HEK293 (cell line): ENCODE results near the gene LCN6.

Experiments
- CTCF ChIA-PET: fragments of 350-600 bp; formaldehyde crosslinking; extraction: SDS; loops from one replicate; lab custom pipeline; 2021; ENCODE audit warnings: antibody characterized with exemption; lab: Yijun Ruan, JAX
- POLR2A ChIA-PET: fragments of 300-600 bp; formaldehyde crosslinking; extraction: SDS; loops from one replicate; lab custom pipeline; 2020; ENCODE audit warnings: antibody characterized with exemption, inconsistent platforms; lab: Yijun Ruan, JAX
- H3K27ac ChIP-seq: fragments of 200-500 bp; sonication (Bioruptor generic); 2 replicates; pipeline ENCODE4 v1.5.1; 2014; ENCODE audit warnings: low read depth, low read length, control low read depth, inconsistent platforms; ENCODE audit errors: extremely low read depth
- H3K36me3 ChIP-seq, 2 experiments: fragments of 200-500 bp in 1 of 2; sonication (Bioruptor generic) in 1 of 2; 1 replicate in 1 of 2; 2 replicates in 1 of 2; pipeline ENCODE4 v1.5.1; 2014 to 2017; ENCODE audit warnings: inconsistent platforms in 2 of 2, low read length in 2 of 2; ENCODE audit not compliant: control insufficient read depth in 2 of 2, insufficient read depth in 1 of 2
- H3K4me1 ChIP-seq: fragments of 200-500 bp; sonication (Bioruptor generic); 2 replicates; pipeline ENCODE4 v1.5.1; 2014; ENCODE audit warnings: mild to moderate bottlenecking, low read length, inconsistent platforms; ENCODE audit not compliant: control insufficient read depth, insufficient read depth
- H3K4me3 ChIP-seq: 2 replicates; pipeline ENCODE4 v1.5.1; 2011; ENCODE audit warnings: low read depth, mild to moderate bottlenecking, control low read depth, low read length, moderate library complexity
- H3K9me3 ChIP-seq: fragments of 200-500 bp; sonication (Bioruptor generic); 2 replicates; pipeline ENCODE4 v1.5.1; 2014; ENCODE audit warnings: low read depth, low read length, inconsistent platforms; ENCODE audit not compliant: control insufficient read depth, insufficient read depth
- GLIS1 ChIP-seq: fragments of 450-650 bp; formaldehyde crosslinking; IDR thresholded peaks from 2 replicates; pipeline ENCODE4 v1.5.1; 2016; ENCODE audit warnings: missing biosample characterization, missing genetic modification characterization
- GLIS2 ChIP-seq: fragments of 450-650 bp; formaldehyde crosslinking; IDR thresholded peaks from 2 replicates; pipeline ENCODE4 v1.5.1; 2016; ENCODE audit warnings: missing biosample characterization, missing genetic modification characterization
- HOXA7 ChIP-seq: sonication (generic); formaldehyde crosslinking; IDR thresholded peaks from 2 replicates; pipeline ENCODE4 v1.8.1; 2022; ENCODE audit warnings: missing genetic modification reagents, borderline replicate concordance
- PRDM1 ChIP-seq: fragments of 450-650 bp; formaldehyde crosslinking; IDR thresholded peaks from 2 replicates; pipeline ENCODE4; 2016; ENCODE audit warnings: missing biosample characterization, missing genetic modification characterization
- YY2 ChIP-seq: fragments of 450-650 bp; formaldehyde crosslinking; IDR thresholded peaks from 2 replicates; pipeline ENCODE4 v1.5.1; 2016; ENCODE audit warnings: missing biosample characterization, missing genetic modification characterization
- ZBTB8A ChIP-seq: fragments of 450-650 bp; formaldehyde crosslinking; IDR thresholded peaks from 2 replicates; pipeline ENCODE4 v1.5.1; 2016; ENCODE audit warnings: missing biosample characterization, missing genetic modification characterization
- ZNF140 ChIP-seq: fragments of 450-650 bp; formaldehyde crosslinking; IDR thresholded peaks from 2 replicates; pipeline ENCODE4 v1.5.1; 2016; ENCODE audit warnings: missing biosample characterization, missing genetic modification characterization
- ZNF248 ChIP-seq: fragments of 450-650 bp; formaldehyde crosslinking; IDR thresholded peaks from 2 replicates; pipeline ENCODE4 v1.5.1; 2017; ENCODE audit warnings: missing biosample characterization, missing genetic modification characterization
- ZNF335 ChIP-seq: fragments of 450-650 bp; formaldehyde crosslinking; conservative IDR thresholded peaks from 2 replicates; pipeline ENCODE4 v1.5.1; 2016; ENCODE audit warnings: missing biosample characterization, missing genetic modification characterization
- ZNF530 ChIP-seq: fragments of 450-650 bp; formaldehyde crosslinking; IDR thresholded peaks from 2 replicates; pipeline ENCODE4 v1.5.1; 2016; ENCODE audit warnings: low read depth, missing biosample characterization, missing genetic modification characterization
- ZNF623 ChIP-seq: fragments of 450-650 bp; formaldehyde crosslinking; IDR thresholded peaks from 2 replicates; pipeline ENCODE4 v1.5.1; 2016; ENCODE audit warnings: missing biosample characterization, missing genetic modification characterization
- ZNF654 ChIP-seq: fragments of 450-650 bp; formaldehyde crosslinking; IDR thresholded peaks from 2 replicates; pipeline ENCODE4 v1.5.1; 2016; ENCODE audit warnings: low read depth, missing biosample characterization, missing genetic modification characterization
- TF ChIP-seq, protein P1 (sequence below): fragments of 450-650 bp; formaldehyde crosslinking; IDR thresholded peaks from 2 replicates; pipeline ENCODE4 v1.5.1; 2016; ENCODE audit warnings: missing biosample characterization, missing genetic modification characterization, low read depth
- TF ChIP-seq, protein P2 (sequence below): fragments of 450-650 bp; formaldehyde crosslinking; IDR thresholded peaks from 2 replicates; pipeline ENCODE4 v1.5.1; 2016; ENCODE audit warnings: missing biosample characterization, missing genetic modification characterization
- TF ChIP-seq, protein P3 (sequence below): fragments of 450-650 bp; formaldehyde crosslinking; IDR thresholded peaks from 2 replicates; pipeline ENCODE4 v1.5.1; 2016; ENCODE audit warnings: missing biosample characterization, missing genetic modification characterization
- TF ChIP-seq, protein P4 (sequence below): fragments of 450-650 bp; formaldehyde crosslinking; IDR thresholded peaks from 2 replicates; pipeline ENCODE4 v1.5.1; 2016; ENCODE audit warnings: missing biosample characterization, missing genetic modification characterization

The LCN6 gene

DNA sequence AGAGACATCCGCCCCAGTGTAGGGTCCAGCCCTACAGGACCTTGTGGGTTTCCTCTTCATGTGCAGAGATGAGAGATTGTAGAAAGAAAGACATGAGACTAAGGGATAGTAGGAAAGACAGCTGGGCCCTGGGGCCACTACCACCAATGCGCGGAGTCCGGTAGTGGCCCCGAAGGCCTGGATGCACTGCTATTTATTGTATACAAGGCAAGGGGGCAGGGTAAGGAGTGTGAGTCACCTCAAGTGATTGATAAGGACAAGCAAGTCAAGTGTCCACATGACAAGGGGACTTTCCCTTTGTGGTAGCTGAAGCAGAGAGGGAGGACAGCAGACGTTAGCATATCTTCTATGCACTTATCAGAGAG, 36.7 kb upstream of the LCN6 start (continued):
- TF ChIP-seq, protein P1, sequence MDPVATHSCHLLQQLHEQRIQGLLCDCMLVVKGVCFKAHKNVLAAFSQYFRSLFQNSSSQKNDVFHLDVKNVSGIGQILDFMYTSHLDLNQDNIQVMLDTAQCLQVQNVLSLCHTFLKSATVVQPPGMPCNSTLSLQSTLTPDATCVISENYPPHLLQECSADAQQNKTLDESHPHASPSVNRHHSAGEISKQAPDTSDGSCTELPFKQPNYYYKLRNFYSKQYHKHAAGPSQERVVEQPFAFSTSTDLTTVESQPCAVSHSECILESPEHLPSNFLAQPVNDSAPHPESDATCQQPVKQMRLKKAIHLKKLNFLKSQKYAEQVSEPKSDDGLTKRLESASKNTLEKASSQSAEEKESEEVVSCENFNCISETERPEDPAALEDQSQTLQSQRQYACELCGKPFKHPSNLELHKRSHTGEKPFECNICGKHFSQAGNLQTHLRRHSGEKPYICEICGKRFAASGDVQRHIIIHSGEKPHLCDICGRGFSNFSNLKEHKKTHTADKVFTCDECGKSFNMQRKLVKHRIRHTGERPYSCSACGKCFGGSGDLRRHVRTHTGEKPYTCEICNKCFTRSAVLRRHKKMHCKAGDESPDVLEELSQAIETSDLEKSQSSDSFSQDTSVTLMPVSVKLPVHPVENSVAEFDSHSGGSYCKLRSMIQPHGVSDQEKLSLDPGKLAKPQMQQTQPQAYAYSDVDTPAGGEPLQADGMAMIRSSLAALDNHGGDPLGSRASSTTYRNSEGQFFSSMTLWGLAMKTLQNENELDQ (tag by site-specific recombination) = no peak

DNA sequence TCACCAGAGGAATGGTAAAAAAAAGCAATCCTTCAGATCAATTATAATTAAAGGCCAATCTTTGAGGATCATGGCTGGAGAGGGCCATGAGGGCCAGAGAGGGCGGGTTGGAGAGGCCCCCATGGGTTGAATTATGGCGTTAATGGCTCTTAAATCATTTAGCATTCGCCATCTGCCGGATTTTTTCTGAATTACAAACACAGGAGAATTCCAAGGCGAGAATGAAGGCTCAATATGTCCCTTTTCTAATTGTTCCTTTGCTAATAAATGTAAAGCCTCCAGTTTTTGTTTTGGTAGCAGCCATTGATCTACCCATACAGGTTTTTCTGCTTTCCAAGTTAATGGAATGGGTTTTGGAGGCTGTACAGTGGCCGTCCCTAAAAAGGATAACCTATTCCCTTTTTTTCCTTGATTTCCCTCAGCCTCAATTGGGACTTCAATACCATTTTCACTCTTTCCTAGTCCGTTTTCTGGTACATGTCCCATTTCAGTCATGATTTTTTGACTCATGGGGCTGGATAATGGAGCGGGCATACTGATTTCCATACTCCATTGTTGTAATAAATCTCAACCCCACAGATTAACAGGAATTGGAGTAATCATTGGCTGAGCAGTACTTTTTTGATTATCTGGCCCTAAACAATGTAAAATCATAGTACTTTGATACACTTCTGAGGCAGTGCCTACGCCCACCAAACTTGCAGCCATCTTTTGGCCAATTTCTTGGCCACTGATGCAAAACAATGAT, 36.1 kb upstream of the LCN6 start:
- no peak overlapping the region for H3K27ac ChIP-seq
- no peaks in the 10 kb centered on the region; the same call in 1 of the 2 replicates for H3K4me1 ChIP-seq
- POLR2A ChIA-PET = no interaction called here
- no peak overlapping the region for H3K4me3 ChIP-seq
- no peaks in the 10 kb centered on the region for H3K36me3 ChIP-seq
- CTCF ChIA-PET = interaction anchor here (0.6 to 8.2 kb wide), 10 partner anchors 17 to 285 kb away, joined by 3 to 79 read pairs (median 6); partner anchors contain the start of genes ABCA2, LCN15 and LCN8
- H3K9me3 ChIP-seq = no peaks in the 10 kb centered on the region
- TF ChIP-seq ZNF335 (tag by site-specific recombination) (peak; percentile 61), YY2 (0 out of 2 replicates have a peak, but pooled peaks have one; percentile 32), ZNF248 (tag by site-specific recombination) (no peak), GLIS2 (peak; percentile 48; the same call in 1 of the 2 replicates), ZBTB8A (0 out of 2 replicates have a peak, but pooled peaks have one; percentile 12), ZNF654 (peak; percentile 58), GLIS1 (tag by site-specific recombination) (peak; percentile 57), ZNF530 (tag by site-specific recombination) (no peak)
- TF ChIP-seq, protein P2, sequence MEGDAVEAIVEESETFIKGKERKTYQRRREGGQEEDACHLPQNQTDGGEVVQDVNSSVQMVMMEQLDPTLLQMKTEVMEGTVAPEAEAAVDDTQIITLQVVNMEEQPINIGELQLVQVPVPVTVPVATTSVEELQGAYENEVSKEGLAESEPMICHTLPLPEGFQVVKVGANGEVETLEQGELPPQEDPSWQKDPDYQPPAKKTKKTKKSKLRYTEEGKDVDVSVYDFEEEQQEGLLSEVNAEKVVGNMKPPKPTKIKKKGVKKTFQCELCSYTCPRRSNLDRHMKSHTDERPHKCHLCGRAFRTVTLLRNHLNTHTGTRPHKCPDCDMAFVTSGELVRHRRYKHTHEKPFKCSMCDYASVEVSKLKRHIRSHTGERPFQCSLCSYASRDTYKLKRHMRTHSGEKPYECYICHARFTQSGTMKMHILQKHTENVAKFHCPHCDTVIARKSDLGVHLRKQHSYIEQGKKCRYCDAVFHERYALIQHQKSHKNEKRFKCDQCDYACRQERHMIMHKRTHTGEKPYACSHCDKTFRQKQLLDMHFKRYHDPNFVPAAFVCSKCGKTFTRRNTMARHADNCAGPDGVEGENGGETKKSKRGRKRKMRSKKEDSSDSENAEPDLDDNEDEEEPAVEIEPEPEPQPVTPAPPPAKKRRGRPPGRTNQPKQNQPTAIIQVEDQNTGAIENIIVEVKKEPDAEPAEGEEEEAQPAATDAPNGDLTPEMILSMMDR (tag by site-specific recombination) = 0 out of 2 replicates have a peak, but pooled peaks have one; percentile 25
- TF ChIP-seq, protein P3, sequence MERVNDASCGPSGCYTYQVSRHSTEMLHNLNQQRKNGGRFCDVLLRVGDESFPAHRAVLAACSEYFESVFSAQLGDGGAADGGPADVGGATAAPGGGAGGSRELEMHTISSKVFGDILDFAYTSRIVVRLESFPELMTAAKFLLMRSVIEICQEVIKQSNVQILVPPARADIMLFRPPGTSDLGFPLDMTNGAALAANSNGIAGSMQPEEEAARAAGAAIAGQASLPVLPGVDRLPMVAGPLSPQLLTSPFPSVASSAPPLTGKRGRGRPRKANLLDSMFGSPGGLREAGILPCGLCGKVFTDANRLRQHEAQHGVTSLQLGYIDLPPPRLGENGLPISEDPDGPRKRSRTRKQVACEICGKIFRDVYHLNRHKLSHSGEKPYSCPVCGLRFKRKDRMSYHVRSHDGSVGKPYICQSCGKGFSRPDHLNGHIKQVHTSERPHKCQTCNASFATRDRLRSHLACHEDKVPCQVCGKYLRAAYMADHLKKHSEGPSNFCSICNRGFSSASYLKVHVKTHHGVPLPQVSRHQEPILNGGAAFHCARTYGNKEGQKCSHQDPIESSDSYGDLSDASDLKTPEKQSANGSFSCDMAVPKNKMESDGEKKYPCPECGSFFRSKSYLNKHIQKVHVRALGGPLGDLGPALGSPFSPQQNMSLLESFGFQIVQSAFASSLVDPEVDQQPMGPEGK (tag by site-specific recombination) = peak; percentile 33; the same call in 1 of the 2 replicates

DNA sequence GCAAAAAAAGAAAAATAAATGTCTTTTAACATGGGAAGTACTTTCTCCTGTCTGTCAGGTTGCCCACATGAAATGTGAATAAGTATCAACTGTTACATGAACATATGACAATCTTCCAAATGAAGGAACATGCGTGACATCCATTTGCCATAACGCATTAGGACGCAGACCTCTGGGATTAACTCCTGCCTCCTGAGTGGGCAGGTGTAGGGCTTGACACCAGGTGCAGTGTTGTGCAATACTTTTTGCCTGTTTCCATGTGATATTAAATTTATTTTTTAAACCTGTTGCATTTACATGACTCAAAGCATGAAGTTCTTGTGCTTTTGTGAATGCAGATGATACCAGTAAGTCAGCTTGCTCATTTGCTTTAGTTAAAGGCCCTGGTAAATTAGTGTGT, 34.1 kb upstream of the LCN6 start:
- no peaks in the 10 kb centered on the region for H3K36me3 ChIP-seq
- no peak overlapping the region for H3K4me3 ChIP-seq
- H3K27ac ChIP-seq = no peak overlapping the region
- CTCF ChIA-PET = interaction anchor here (1.0 to 8.2 kb wide), 5 partner anchors 15 to 253 kb away, joined by 3 to 79 read pairs (median 6); partner anchors contain the start of gene LCN8
- POLR2A ChIA-PET = no interaction called here
- no peaks in the 10 kb centered on the region for H3K9me3 ChIP-seq
- TF ChIP-seq ZNF140 (tag by site-specific recombination) (no peak), ZNF623 (tag by site-specific recombination) (no peak), PRDM1 (no peak), HOXA7 (CRISPR knock-in tag) (no peak)
- TF ChIP-seq, protein P4, sequence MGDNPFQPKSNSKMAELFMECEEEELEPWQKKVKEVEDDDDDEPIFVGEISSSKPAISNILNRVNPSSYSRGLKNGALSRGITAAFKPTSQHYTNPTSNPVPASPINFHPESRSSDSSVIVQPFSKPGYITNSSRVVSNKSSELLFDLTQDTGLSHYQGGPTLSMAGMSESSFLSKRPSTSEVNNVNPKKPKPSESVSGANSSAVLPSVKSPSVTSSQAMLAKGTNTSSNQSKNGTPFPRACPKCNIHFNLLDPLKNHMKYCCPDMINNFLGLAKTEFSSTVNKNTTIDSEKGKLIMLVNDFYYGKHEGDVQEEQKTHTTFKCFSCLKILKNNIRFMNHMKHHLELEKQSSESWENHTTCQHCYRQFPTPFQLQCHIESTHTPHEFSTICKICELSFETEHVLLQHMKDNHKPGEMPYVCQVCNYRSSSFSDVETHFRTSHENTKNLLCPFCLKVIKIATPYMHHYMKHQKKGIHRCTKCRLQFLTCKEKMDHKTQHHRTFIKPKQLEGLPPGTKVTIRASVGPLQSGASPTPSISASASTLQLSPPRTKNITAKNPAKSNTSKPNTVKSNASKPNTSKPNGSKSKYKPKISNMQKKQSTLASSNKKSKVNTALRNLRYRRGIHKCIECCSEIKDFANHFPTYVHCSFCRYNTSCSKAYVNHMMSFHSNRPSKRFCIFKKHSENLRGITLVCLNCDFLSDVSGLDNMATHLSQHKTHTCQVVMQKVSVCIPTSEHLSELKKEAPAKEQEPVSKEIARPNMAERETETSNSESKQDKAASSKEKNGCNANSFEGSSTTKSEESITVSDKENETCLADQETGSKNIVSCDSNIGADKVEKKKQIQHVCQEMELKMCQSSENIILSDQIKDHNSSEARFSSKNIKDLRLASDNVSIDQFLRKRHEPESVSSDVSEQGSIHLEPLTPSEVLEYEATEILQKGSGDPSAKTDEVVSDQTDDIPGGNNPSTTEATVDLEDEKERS (tag by site-specific recombination) = no peak
- H3K4me1 ChIP-seq = no peaks in the 10 kb centered on the region
